Measurements from ENCODE around the gene SIGLECL1. TPM values are rescaled to one million over a fixed set of nuclear protein-coding genes. Genes with fewer than 3 reads are reported as not detected.

SIGLECL1 gene
- total RNA-seq, 1 donor = not detected

- no peak for DNase-seq (ENCODE audit: low read depth)
- TF ChIP-seq CTCF (IDR thresholded peaks at IDR 0.05; ENCODE audit: insufficient read depth, low read length) = no peak
Observed at GRCh38 chr19:51294977-51295375, 44.1 kb downstream of the SIGLECL1 start.

DNA sequence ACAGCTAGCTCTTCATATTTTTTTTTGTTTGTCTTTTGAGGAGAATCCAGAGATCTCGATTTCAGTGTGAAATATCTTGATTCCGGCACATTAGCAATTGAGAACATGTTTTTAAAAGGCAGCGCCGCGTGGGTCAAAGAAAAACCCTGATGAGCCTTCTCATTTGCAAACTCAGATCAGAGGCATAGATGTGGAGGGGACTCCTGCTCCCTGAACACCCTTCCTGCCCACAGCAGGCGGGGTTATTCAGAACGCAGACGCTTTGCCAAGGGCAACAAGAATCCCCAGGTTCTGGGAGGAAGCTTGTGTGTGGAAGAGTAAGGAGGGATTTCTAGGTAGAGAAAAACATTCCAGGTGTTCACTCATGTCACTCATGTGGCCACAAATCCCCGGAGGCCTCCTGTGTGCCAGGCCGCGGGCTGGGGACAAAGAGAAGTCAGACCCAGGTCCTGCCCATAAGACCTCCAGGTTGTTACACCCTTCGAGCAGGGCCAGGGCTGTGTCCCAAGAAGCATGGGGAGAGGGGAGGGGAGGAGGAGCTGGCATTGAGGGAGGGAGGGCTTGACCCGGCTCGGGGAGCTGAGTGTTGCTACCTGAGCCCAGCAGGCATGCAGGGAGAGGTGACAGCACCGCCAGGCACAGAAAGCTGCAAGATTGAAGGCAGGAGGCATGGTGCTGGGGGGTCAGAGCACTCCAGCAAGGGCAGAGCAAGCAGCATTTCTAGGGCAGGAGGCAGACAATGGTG is 44.7 kb downstream of the SIGLECL1 start:
- no peak for TF ChIP-seq CTCF (IDR thresholded peaks at IDR 0.05; ENCODE audit: insufficient read depth, low read length)
- no peak overlapping the region for H3K4me3 ChIP-seq (ENCODE audit: low read depth, low read length)
- DNase-seq (ENCODE audit: low read depth) = no peak

More at GRCh38 chr19:51294977-51295375, 44.1 kb downstream of the SIGLECL1 start:
- H3K4me3 ChIP-seq (ENCODE audit: low read depth, low read length) = no peak overlapping the region

DNA sequence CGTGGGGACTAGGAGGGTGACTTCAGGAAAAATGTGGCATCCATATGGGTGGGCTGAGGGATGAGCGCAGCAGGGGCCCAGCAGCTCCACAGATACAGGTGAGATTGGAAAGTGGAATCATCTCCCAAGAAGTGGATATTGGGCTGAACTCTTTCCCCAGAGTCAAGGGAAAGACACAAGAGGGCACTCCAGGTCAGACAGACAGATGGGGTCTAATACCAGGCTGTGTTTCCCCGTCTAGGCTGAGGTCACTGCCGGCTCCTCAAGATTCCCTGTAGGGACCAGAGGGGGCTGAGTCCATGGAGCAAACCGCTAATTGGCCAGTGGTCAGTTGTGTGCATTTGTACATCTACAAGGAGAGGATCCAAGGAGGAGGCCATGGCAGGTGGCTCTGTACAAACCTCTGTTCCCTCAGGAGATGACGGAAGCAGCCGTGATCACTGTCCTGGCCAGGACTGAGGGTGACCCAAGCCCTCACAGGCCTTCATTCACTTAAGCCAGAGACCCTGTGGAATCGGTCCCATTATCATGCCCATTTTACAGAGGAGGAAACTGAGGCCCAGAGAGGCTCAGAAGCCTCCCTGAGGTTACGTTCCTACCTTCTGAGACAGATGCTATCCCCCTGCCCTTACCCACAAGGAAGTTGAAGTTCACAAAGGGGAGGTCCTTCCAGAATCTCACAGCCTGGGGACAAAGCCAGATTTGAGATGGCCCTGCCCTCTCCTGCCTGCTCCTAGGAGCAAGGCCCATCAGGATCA is 45.6 kb downstream of the SIGLECL1 start:
- DNase-seq (ENCODE audit: low read depth) = no peak
- no peak for TF ChIP-seq CTCF (IDR thresholded peaks at IDR 0.05; ENCODE audit: insufficient read depth, low read length)
- H3K4me3 ChIP-seq (ENCODE audit: low read depth, low read length) = no peak overlapping the region

DNA sequence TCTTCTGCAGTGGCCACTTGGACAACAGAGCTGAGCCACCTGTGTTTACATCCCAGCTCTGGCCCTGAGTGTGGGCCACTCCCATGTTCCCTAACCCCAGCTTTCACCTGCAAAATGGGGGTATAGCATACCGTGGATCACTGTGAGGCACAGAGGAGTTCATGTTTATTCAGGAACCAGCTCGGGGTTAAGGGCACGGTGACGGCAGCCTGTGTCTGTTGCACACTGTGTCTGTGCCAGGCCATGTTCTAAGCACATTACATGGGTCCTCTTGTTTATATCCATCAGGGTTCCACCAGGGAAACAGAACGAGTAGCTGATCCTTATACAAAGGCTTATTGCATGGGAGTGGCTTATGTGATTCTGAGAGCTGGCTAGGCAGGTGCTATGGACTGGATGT is 46.5 kb downstream of the SIGLECL1 start:
- no peak for TF ChIP-seq CTCF (IDR thresholded peaks at IDR 0.05; ENCODE audit: insufficient read depth, low read length)
- no peak for DNase-seq (ENCODE audit: low read depth)
- H3K4me3 ChIP-seq (ENCODE audit: low read depth, low read length) = no peak overlapping the region

DNA sequence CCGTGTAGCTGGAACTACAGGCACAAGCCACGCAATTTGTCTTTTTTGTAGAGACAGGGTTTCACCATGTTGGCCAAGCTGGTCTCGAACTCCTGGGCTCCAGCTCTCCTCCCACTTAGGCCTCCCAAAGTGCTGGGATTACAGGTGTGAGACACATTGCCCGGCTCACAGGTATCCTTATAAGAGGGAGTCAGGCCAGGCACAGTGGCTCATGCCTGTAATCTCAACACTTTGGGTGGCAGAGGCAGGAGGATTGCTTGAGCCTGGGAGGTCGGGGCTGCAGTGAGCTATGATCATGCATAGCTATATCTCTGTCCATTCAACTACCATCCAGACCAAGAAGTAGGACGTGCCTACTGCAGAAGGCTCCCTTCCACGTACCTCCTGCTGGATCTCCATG is 50.4 kb downstream of the SIGLECL1 start:
- no peak for TF ChIP-seq CTCF (IDR thresholded peaks at IDR 0.05; ENCODE audit: insufficient read depth, low read length)
- no peak overlapping the region for H3K4me3 ChIP-seq (ENCODE audit: low read depth, low read length)
- DNase-seq (ENCODE audit: low read depth) = no peak

- no peak for TF ChIP-seq CTCF (IDR thresholded peaks at IDR 0.05; ENCODE audit: insufficient read depth, low read length)
- no peak for DNase-seq (ENCODE audit: low read depth)
- no peak overlapping the region for H3K4me3 ChIP-seq (ENCODE audit: low read depth, low read length)
Observed at GRCh38 chr19:51305479-51305878, 54.6 kb downstream of the SIGLECL1 start.

Data from fibroblast of the aortic adventitia (primary cell).